Renal cortical epithelial cell (primary cell): ENCODE measurements around the gene ARMH3. TPM values are rescaled to one million over a fixed set of nuclear protein-coding genes. Genes with fewer than 3 reads are reported as not detected.

ENCODE experiments used
- total RNA-seq: library from RNA; depleted of rRNA; stranded (reverse); fragments of >200 nt; gene quantifications from 2 replicates; pipeline ENCODE4 v1.2.3, GENCODE V29; 2014

Gene ARMH3
- total RNA-seq, 1 donor from 2014 or later, result 18.4 TPM

Other genes with a start within 250 kb of the ARMH3 start
- gene OGA, start 237.7 kb downstream of the ARMH3 start, total RNA-seq, result 67.0 and 116 TPM in 2 replicates
- gene KCNIP2, start 212.4 kb downstream of the ARMH3 start, total RNA-seq, result 0.35 TPM in 1 of 2 replicates, not detected in the other
- gene HPS6, start 9.2 kb upstream of the ARMH3 start, total RNA-seq, result 44.8 and 86.7 TPM in 2 replicates
- gene LDB1, start 64.2 kb upstream of the ARMH3 start, total RNA-seq, result 26.7 and 49.5 TPM in 2 replicates
- gene PPRC1, start 76.9 kb upstream of the ARMH3 start, total RNA-seq, result 7.8 and 17.4 TPM in 2 replicates
- gene NOLC1, start 96.2 kb upstream of the ARMH3 start, total RNA-seq, result 36.5 and 57.6 TPM in 2 replicates
- 0.69 and 1.3 TPM in 2 replicates for gene ELOVL3, start 170.1 kb upstream of the ARMH3 start, total RNA-seq
- gene PITX3, start 185.3 kb upstream of the ARMH3 start, total RNA-seq, result 1.7 and 2.2 TPM in 2 replicates
- gene GBF1, start 189.4 kb upstream of the ARMH3 start, total RNA-seq, result 22.4 and 90.0 TPM in 2 replicates